LNCAP (cell line): ENCODE results near the gene PACC1.

ENCODE experiments used
- CTCF ChIP-seq: fragments of 450-650 bp; IDR thresholded peaks from 2 replicates; pipeline ENCODE4 v1.5.1; 2017; ENCODE audit warnings: mild to moderate bottlenecking

The PACC1 gene

GRCh38 chr1:212414328-212415106 is at the start of gene PACC1:
Gene PACC1 (minus strand): TSS chr1:212414886. CDS start chr1:212414757, 129 bp downstream.
- TF ChIP-seq CTCF: no peak

- TF ChIP-seq CTCF: no peak
Measured at GRCh38 chr1:212463565-212464285, 49.0 kb upstream of the PACC1 start.

- no peak for TF ChIP-seq CTCF
Measured at GRCh38 chr1:212461916-212462660, 47.4 kb upstream of the PACC1 start.

GRCh38 chr1:212460376-212460775 is 45.7 kb upstream of the PACC1 start:
- TF ChIP-seq CTCF: no peak

GRCh38 chr1:212459656-212460055 is 45.0 kb upstream of the PACC1 start:
- TF ChIP-seq CTCF: no peak

GRCh38 chr1:212458817-212459216 is 44.1 kb upstream of the PACC1 start:
- TF ChIP-seq CTCF: no peak

GRCh38 chr1:212457740-212458338 is 43.2 kb upstream of the PACC1 start:
- peak; percentile 56; the same call in 1 of the 2 replicates for TF ChIP-seq CTCF
